ENCODE data around the gene ACVRL1.

Gene ACVRL1

DNA sequence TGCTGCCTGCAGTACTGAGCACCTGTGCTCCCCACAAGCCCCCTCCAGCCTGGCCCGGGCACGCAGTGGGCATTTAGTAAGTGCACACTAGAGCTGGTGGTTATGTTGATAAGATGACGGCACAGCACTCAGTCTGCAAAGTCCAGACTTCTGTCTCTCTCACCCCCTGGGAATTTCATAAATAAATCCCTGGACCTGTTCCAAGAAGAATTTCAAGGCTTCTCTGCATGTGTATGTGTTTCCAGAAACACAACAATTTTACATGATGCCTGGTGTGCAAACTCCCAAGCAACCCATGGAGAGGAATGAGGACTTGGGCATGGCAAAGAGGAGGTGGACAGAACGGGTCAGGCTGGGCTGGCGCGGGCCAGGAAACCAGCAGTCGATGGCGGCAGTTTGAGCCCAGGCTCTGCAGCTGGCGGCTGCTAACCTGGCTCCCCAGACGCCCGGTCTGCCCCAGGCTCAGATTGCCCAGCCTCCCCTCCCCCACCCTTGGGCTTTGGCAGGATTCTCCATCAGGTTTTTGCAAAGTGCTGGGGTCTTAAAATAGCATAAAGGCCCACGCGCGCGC lies 33.8 kb downstream of the ACVRL1 start:
- TF ChIP-seq CTCF (IDR thresholded peaks at IDR 0.05; ENCODE audit: low read depth, low read length, poor library complexity, severe bottlenecking) (no peak), EZH2phosphoT487 (IDR thresholded peaks at IDR 0.05; ENCODE audit: borderline replicate concordance, low read length) (no peak)
- peaks cover 21% of the 10 kb centered on the region for H3K9me3 ChIP-seq (ENCODE audit: control insufficient read depth, insufficient read depth, low read length)
- H3K4me3 ChIP-seq (ENCODE audit: low read length): no peak overlapping the region
- H3K27me3 ChIP-seq (ENCODE audit: control insufficient read depth, low read length): peaks cover 18% of the 10 kb centered on the region
- no peaks in the 10 kb centered on the region; the same call in 1 of the 2 replicates for H4K20me1 ChIP-seq (ENCODE audit: control insufficient read depth, insufficient read depth, low read depth, low read length)
- H3K27ac ChIP-seq (ENCODE audit: low read depth, low read length): no peak overlapping the region
- no peaks in the 10 kb centered on the region for H3K79me2 ChIP-seq (ENCODE audit: control insufficient read depth, low read length)
- no peaks in the 10 kb centered on the region for H3K9me2 ChIP-seq (replicated peaks; ENCODE audit: control insufficient read depth, low read length)
- H3K4me1 ChIP-seq (ENCODE audit: control insufficient read depth, low read length): no peaks in the 10 kb centered on the region
- H3K36me3 ChIP-seq (ENCODE audit: control insufficient read depth, low read length): no peaks in the 10 kb centered on the region
- H3F3A ChIP-seq (ENCODE audit: control insufficient read depth, insufficient read depth): no peaks in the 10 kb centered on the region
- H3K4me2 ChIP-seq (ENCODE audit: low read length): no peak overlapping the region

DNA sequence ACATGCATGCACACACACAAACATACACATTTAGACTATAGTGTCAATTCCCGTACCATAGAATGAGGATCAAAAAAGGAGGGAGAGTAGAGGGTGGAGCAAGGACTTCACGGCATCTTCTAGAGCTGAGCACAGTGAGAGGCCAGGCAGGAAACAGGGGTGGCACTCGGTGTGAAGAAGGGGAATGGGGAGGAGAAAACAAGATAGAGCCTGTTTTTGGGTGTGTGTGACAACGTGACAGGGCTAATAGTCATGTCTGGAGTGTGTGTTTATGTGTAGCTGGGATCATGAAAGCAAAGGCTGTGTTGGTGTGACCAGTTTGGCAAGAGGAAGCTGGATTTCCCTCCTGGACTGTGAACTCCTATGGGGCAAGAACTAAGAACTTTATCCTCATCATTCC lies 34.3 kb downstream of the ACVRL1 start:
- peaks cover 18% of the 10 kb centered on the region for H3K27me3 ChIP-seq (ENCODE audit: control insufficient read depth, low read length)
- H3K36me3 ChIP-seq (ENCODE audit: control insufficient read depth, low read length): no peaks in the 10 kb centered on the region
- no peaks in the 10 kb centered on the region; the same call in 1 of the 2 replicates for H4K20me1 ChIP-seq (ENCODE audit: control insufficient read depth, insufficient read depth, low read depth, low read length)
- TF ChIP-seq CTCF (IDR thresholded peaks at IDR 0.05; ENCODE audit: low read depth, low read length, poor library complexity, severe bottlenecking) (no peak), EZH2phosphoT487 (IDR thresholded peaks at IDR 0.05; ENCODE audit: borderline replicate concordance, low read length) (no peak)
- H3K27ac ChIP-seq (ENCODE audit: low read depth, low read length): no peak overlapping the region
- peaks cover 21% of the 10 kb centered on the region for H3K9me3 ChIP-seq (ENCODE audit: control insufficient read depth, insufficient read depth, low read length)
- no peaks in the 10 kb centered on the region for H3K4me1 ChIP-seq (ENCODE audit: control insufficient read depth, low read length)
- no peaks in the 10 kb centered on the region for H3K9me2 ChIP-seq (replicated peaks; ENCODE audit: control insufficient read depth, low read length)
- no peaks in the 10 kb centered on the region for H3F3A ChIP-seq (ENCODE audit: control insufficient read depth, insufficient read depth)
- no peak overlapping the region for H3K4me2 ChIP-seq (ENCODE audit: low read length)
- H3K4me3 ChIP-seq (ENCODE audit: low read length): no peak overlapping the region
- H3K79me2 ChIP-seq (ENCODE audit: control insufficient read depth, low read length): no peaks in the 10 kb centered on the region

DNA sequence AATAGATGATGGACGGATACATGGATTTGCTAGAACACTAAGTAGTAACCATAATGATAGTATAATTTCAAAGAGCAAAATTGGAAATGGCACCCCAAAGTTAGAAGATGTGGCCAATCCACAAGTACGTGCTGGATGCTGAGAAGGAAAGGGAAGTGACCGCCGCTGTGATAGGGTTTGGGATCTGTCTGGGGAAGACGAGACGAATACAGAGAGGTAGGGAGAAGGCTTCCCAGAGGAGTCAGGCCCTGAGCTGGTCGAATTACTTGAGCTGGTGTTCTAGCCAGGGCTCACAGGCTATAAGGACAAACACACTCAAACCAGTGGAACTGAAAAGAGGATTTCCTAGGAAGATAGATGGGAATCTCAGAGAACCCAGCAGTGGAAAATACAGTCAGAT lies 34.8 kb downstream of the ACVRL1 start:
- TF ChIP-seq CTCF (IDR thresholded peaks at IDR 0.05; ENCODE audit: low read depth, low read length, poor library complexity, severe bottlenecking) (no peak), EZH2phosphoT487 (IDR thresholded peaks at IDR 0.05; ENCODE audit: borderline replicate concordance, low read length) (no peak)
- no peaks in the 10 kb centered on the region for H3K4me1 ChIP-seq (ENCODE audit: control insufficient read depth, low read length)
- H3K27ac ChIP-seq (ENCODE audit: low read depth, low read length): no peak overlapping the region
- H3K9me3 ChIP-seq (ENCODE audit: control insufficient read depth, insufficient read depth, low read length): peaks cover 21% of the 10 kb centered on the region
- no peak overlapping the region for H3K4me3 ChIP-seq (ENCODE audit: low read length)
- no peak overlapping the region for H3K4me2 ChIP-seq (ENCODE audit: low read length)
- no peaks in the 10 kb centered on the region for H3K9me2 ChIP-seq (replicated peaks; ENCODE audit: control insufficient read depth, low read length)
- H3K36me3 ChIP-seq (ENCODE audit: control insufficient read depth, low read length): no peaks in the 10 kb centered on the region
- H3K27me3 ChIP-seq (ENCODE audit: control insufficient read depth, low read length): peaks cover 18% of the 10 kb centered on the region
- H3K79me2 ChIP-seq (ENCODE audit: control insufficient read depth, low read length): no peaks in the 10 kb centered on the region
- H4K20me1 ChIP-seq (ENCODE audit: control insufficient read depth, insufficient read depth, low read depth, low read length): no peaks in the 10 kb centered on the region; the same call in 1 of the 2 replicates
- H3F3A ChIP-seq (ENCODE audit: control insufficient read depth, insufficient read depth): no peaks in the 10 kb centered on the region
